Tibial nerve (tissue), 4 donors: Measurements from ENCODE around the gene ALDH18A1. TPM values are rescaled to one million over a fixed set of nuclear protein-coding genes. Genes with fewer than 3 reads are reported as not detected.

Source experiments
- DNase-seq, 2 donors: peaks; one replicate each; pipeline ENCODE4 v3.0.0-alpha.2; 2019; ENCODE audit warnings: low spot score in 2 of 2
- H3K27ac ChIP-seq, 4 donors: fragments of 200-600 bp; sonication (generic) in 3 of 4; one replicate each; pipeline ENCODE4 v1.5.1; 2017 to 2019; ENCODE audit warnings: mild to moderate bottlenecking in 1 of 4
- H3K27me3 ChIP-seq, 2 donors: fragments of 200-600 bp; sonication (generic) in 1 of 2; one replicate each; pipeline versions ENCODE4 v1.5.1 to v1.6.0; 2017 to 2019
- H3K36me3 ChIP-seq, 3 donors: fragments of 200-600 bp; sonication (generic); one replicate each; pipeline ENCODE4 v1.5.1; 2018 to 2019
- H3K4me1 ChIP-seq, 4 donors: fragments of 200-600 bp; sonication (generic) in 3 of 4; one replicate each; pipeline ENCODE4 v1.5.1; 2017 to 2019
- H3K4me3 ChIP-seq, 4 donors: fragments of 200-600 bp; sonication (generic) in 3 of 4; one replicate each; pipeline ENCODE4 v1.5.1; 2017 to 2019; ENCODE audit warnings: mild to moderate bottlenecking in 1 of 4, moderate library complexity in 1 of 4
- H3K9me3 ChIP-seq, 4 donors: fragments of 200-600 bp; sonication (generic) in 3 of 4; one replicate each; pipeline ENCODE4 v1.5.1; 2017 to 2019
- EP300 ChIP-seq, 2 donors: sonication (generic); formaldehyde crosslinking; IDR thresholded peaks; one replicate each; pipeline ENCODE4 v1.6.1; 2017; ENCODE audit warnings: antibody characterized with exemption in 2 of 2, mild to moderate bottlenecking in 1 of 2
- POLR2A ChIP-seq, 2 donors: fragments of 450-650 bp; IDR thresholded peaks; one replicate each; pipeline ENCODE4 v1.6.1; 2017; ENCODE audit warnings: antibody characterized with exemption in 2 of 2, mild to moderate bottlenecking in 2 of 2, moderate library complexity in 2 of 2
- WGBS, 2 donors: methylation state at CpG; one replicate each; pipeline ENCODE4 v1.1.5; 2018; 5-methylcytosine and 5-hydroxymethylcytosine counted together
- total RNA-seq, 4 donors: library from RNA; depleted of rRNA; stranded (reverse); fragments of >200 nt; gene quantifications; one replicate each; pipeline ENCODE4 v1.1.0, GENCODE V29; 2016
- TF ChIP-seq, protein P1 (sequence below), 5 experiments: fragments of 200-600 bp in 3 of 5; fragments of 450-650 bp in 2 of 5; sonication (generic) in 3 of 5; IDR thresholded peaks; one replicate each; pipeline ENCODE4 v1.5.1; 2016 to 2019; ENCODE audit warnings: antibody characterized with exemption in 5 of 5, mild to moderate bottlenecking in 3 of 5, moderate library complexity in 2 of 5

ALDH18A1 gene
- 10 to 100 TPM; 12.0 to 26.7 (median 17.3) TPM for total RNA-seq

DNA sequence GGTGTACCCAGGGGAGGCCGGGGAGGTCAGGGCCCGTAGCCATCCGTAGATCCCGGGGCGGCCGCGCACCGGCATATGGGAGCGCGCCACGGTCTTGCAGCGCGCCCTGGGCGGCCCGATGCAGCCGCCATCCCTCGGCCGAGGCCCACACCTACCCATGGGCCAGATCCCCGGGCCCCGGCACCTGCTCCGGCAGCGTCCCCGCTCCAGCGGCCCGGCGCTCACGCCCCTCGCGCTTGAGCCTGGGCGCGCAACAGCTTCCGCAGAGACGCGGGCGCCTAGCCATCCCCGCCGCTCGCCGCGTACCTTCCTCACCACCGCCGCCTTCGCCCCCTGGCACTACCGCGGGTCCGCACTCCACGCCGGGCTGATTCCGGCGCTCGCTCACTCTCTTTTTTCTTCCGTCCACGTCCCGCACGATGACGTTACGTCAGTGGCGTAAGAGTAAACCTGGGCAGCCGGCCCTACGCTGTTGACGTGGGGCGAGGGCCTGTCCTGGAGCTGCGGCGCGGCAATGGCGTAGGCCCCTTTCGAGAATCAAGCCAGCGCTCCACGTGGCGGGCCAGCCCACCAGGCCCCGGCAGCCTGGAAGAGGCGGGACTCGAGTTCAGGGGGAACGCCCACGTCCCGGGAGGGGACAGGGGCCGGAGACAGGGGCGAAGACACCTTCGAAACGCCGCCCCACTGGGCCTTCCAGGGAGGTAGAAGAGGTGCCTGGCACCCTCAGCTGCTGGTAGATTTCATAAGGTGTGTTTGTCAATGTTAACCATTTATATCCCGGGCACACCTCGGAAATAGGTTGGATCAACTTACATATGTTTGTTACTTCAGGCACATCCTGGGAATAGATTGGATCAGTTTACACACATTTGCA, at the start of gene ALDH18A1:
Gene ALDH18A1 (minus strand): TSS at position 421 of the 874 bp plus-strand sequence. CDS start 3,334 bp downstream, outside the sequence.
- Histone ChIP-seq H3K27ac (peak within 1 kb of the TSS; percentile 37 to 81 (median 72)), H3K27me3 (no peaks in the 10 kb centered on the region), H3K9me3 (no peaks in the 10 kb centered on the region), H3K4me1 (peaks cover 0 to 30% (median 6%) of the 10 kb centered on the region in 4 donors), H3K4me3 (peak within 1 kb of the TSS; percentile 77 to 94 (median 90)), H3K36me3 (peaks cover 0 to 16% (median 7%) of the 10 kb centered on the region in 3 donors)
- DNase-seq: peak; percentile 81 to 85
- 0% methylated on average over 46 to 61 of the region's 83 CpGs for WGBS, 2 donors
- TF ChIP-seq, protein P1, sequence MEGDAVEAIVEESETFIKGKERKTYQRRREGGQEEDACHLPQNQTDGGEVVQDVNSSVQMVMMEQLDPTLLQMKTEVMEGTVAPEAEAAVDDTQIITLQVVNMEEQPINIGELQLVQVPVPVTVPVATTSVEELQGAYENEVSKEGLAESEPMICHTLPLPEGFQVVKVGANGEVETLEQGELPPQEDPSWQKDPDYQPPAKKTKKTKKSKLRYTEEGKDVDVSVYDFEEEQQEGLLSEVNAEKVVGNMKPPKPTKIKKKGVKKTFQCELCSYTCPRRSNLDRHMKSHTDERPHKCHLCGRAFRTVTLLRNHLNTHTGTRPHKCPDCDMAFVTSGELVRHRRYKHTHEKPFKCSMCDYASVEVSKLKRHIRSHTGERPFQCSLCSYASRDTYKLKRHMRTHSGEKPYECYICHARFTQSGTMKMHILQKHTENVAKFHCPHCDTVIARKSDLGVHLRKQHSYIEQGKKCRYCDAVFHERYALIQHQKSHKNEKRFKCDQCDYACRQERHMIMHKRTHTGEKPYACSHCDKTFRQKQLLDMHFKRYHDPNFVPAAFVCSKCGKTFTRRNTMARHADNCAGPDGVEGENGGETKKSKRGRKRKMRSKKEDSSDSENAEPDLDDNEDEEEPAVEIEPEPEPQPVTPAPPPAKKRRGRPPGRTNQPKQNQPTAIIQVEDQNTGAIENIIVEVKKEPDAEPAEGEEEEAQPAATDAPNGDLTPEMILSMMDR (IDR thresholded peaks at IDR 0.05): no peak
- TF ChIP-seq EP300 (IDR thresholded peaks at IDR 0.05) (peak in 1 of 2 donors; percentile 59), POLR2A (IDR thresholded peaks at IDR 0.05) (peak in 1 of 2 donors; percentile 9)

- no peak for DNase-seq
- Histone ChIP-seq H3K27ac (no peak overlapping the region), H3K9me3 (no peaks in the 10 kb centered on the region), H3K4me1 (peaks cover 0 to 7% (median 0%) of the 10 kb centered on the region in 4 donors), H3K27me3 (no peaks in the 10 kb centered on the region), H3K36me3 (no peaks in the 10 kb centered on the region), H3K4me3 (no peak overlapping the region)
- WGBS, 2 donors: 46 to 48% methylated on average over 2 of the region's 2 CpGs
- TF ChIP-seq POLR2A (IDR thresholded peaks at IDR 0.05): no peak
- TF ChIP-seq EP300 (IDR thresholded peaks at IDR 0.05): no peak
- TF ChIP-seq, protein P1 (IDR thresholded peaks at IDR 0.05): no peak
Observed at GRCh38 chr10:95698415-95698814, 41.9 kb upstream of the ALDH18A1 start.

- 71 to 86% methylated on average over 3 of the region's 3 CpGs for WGBS, 2 donors
- DNase-seq: peak in 1 of 2 donors; percentile 41
- Histone ChIP-seq H3K27ac (peak overlapping the region in 1 of 4 donors; percentile 29), H3K9me3 (no peaks in the 10 kb centered on the region), H3K27me3 (no peaks in the 10 kb centered on the region), H3K4me3 (no peak overlapping the region), H3K4me1 (peaks cover 0 to 15% (median 7%) of the 10 kb centered on the region in 4 donors), H3K36me3 (no peaks in the 10 kb centered on the region)
- TF ChIP-seq POLR2A (IDR thresholded peaks at IDR 0.05) (no peak), EP300 (IDR thresholded peaks at IDR 0.05) (peak in 1 of 2 donors; percentile 52)
Observed at GRCh38 chr10:95697429-95697828, 40.9 kb upstream of the ALDH18A1 start.

GRCh38 chr10:95694665-95695064, 38.2 kb upstream of the ALDH18A1 start:
- 92 to 95% methylated on average over 18 of the region's 18 CpGs for WGBS, 2 donors
- DNase-seq: no peak
- no peak overlapping the region for H3K4me3 ChIP-seq
- peak overlapping the region in 1 of 4 donors; percentile 95 for H3K27ac ChIP-seq
- peaks cover 0 to 18% (median 0%) of the 10 kb centered on the region in 3 donors for H3K36me3 ChIP-seq
- H3K27me3 ChIP-seq: no peaks in the 10 kb centered on the region
- TF ChIP-seq EP300 (IDR thresholded peaks at IDR 0.05) (no peak), POLR2A (IDR thresholded peaks at IDR 0.05) (no peak)
- TF ChIP-seq, protein P1 (IDR thresholded peaks at IDR 0.05): no peak
- H3K4me1 ChIP-seq: peaks cover 0 to 28% (median 13%) of the 10 kb centered on the region in 4 donors
- H3K9me3 ChIP-seq: no peaks in the 10 kb centered on the region

DNA sequence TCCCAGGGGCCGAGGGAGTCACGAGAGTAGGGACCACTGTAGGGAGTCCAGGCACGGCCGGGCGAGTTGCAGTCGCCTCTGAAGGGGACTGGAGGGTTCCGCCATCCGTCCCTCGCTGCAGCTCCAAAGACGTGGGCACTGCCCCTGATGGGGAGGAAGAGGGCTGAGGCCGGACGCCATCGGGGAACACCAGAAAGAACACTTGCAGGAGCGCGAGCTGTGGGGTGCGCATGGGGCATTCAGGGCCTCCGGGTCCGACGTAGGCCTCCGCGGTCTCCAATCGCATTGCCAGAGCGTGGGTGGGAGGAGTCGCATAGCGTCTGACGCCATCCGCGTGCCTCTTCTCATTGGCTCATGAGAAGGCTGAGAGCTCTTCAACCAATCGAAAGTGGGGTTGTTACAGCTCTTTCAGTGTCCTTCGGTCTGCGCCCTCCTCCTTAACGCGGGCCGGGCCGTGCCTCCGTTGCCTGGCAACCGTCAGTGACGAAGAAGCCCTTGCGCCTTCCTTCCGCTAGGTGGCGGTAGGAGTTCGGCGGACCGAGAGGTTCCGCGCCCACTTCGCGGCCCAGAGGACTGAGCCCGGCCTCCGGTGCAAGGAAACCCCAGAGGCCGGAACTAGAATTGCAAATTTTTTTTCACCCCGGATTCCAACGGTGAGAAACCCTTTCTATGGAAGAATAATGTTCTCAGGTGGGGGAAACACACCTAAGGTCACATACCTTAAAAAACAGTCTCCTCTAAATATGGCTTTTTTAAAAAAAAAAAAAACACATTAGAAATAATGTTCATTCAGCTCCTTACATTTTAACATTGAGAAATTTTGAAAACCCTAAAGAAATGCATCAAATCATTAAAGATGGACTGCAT, 37.4 kb upstream of the ALDH18A1 start, which contains the start of gene TCTN3:
Gene TCTN3 (minus strand): TSS at position 260 of the 867 bp plus-strand sequence. CDS start 28 bp downstream, at position 232.
- peak; percentile 93 to 96 for DNase-seq
- Histone ChIP-seq H3K36me3 (peaks cover 0 to 25% (median 0%) of the 10 kb centered on the region in 3 donors), H3K27ac (peak within 1 kb of the TSS; percentile 72 to 95 (median 90)), H3K9me3 (no peaks in the 10 kb centered on the region), H3K4me3 (peak within 1 kb of the TSS; percentile 71 to 90 (median 83)), H3K27me3 (no peaks in the 10 kb centered on the region), H3K4me1 (peaks cover 0 to 28% (median 13%) of the 10 kb centered on the region in 4 donors)
- WGBS, 2 donors: 1 to 4% methylated on average over 30 to 50 of the region's 53 CpGs
- TF ChIP-seq POLR2A (IDR thresholded peaks at IDR 0.05) (peak in 1 of 2 donors; percentile 88), EP300 (IDR thresholded peaks at IDR 0.05) (peak; percentile 91 to 94)
- TF ChIP-seq, protein P1 (IDR thresholded peaks at IDR 0.05): peak; percentile 98 to 100 (median 99)
